OCI-LY7 (cell line): ENCODE results near the gene SVOPL. TPM values are rescaled to one million over a fixed set of nuclear protein-coding genes. Genes with fewer than 3 reads are reported as not detected.
"Not testable (repeated sequence)": the region's sequence is repeated elsewhere in the genome, so short reads cannot be mapped to it uniquely, and the experiment has no call there.

Source experiments
- BruUV-seq: library from RNA; stranded (reverse); fragments of 400-500 nt; replicated peaks from 2 replicates; lab custom pipeline; 2021; lab: Mats Ljungman, UMichigan
- CTCF ChIA-PET: fragments of 300-600 bp; sonication (Branson Sonifier 250); formaldehyde crosslinking; loops from one replicate; lab custom pipeline; 2022; ENCODE audit warnings: antibody characterized with exemption; ENCODE audit not compliant: unreplicated experiment; lab: Charles Lee
- POLR2A ChIA-PET: fragments of 300-600 bp; sonication (Branson Sonifier 250); formaldehyde crosslinking; loops from one replicate; lab custom pipeline; 2022; ENCODE audit warnings: antibody characterized with exemption; lab: Charles Lee
- DNase-seq: peaks from one replicate; pipeline ENCODE4 v3.0.0-alpha.2; 2015; ENCODE audit warnings: low spot score
- H2AFZ ChIP-seq: fragments of 200-600 bp; sonication (generic), shearing (Covaris generic); 2 replicates; pipeline ENCODE4 v1.6.1; 2014; ENCODE audit warnings: mild to moderate bottlenecking, antibody characterized with exemption, low read length, moderate library complexity
- H3K27ac ChIP-seq: fragments of 200-600 bp; sonication (generic); 2 replicates; pipeline ENCODE4 v1.5.1; 2014; ENCODE audit warnings: mixed run types, low read depth, mild to moderate bottlenecking, moderate library complexity, low read length, inconsistent platforms; ENCODE audit not compliant: poor library complexity, severe bottlenecking
- H3K36me3 ChIP-seq: fragments of 200-600 bp; sonication (generic); 2 replicates; pipeline ENCODE4 v1.6.1; 2014; ENCODE audit warnings: mild to moderate bottlenecking, antibody characterized with exemption, low read length, moderate library complexity, mixed read lengths; ENCODE audit not compliant: insufficient read depth
- H3K4me1 ChIP-seq: fragments of 200-600 bp; sonication (generic); 2 replicates; pipeline ENCODE4 v1.5.1; 2014; ENCODE audit warnings: mild to moderate bottlenecking, low read length; ENCODE audit not compliant: insufficient read depth, poor library complexity, severe bottlenecking
- H3K4me2 ChIP-seq: fragments of 200-600 bp; sonication (generic); 2 replicates; pipeline ENCODE4 v1.6.1; 2014; ENCODE audit warnings: mild to moderate bottlenecking, low read length
- H3K4me3 ChIP-seq: fragments of 200-600 bp; sonication (generic); 2 replicates; pipeline ENCODE4 v1.5.1; 2014; ENCODE audit warnings: mild to moderate bottlenecking, low read depth, low read length; ENCODE audit not compliant: poor library complexity, severe bottlenecking
- H3K79me2 ChIP-seq: fragments of 200-600 bp; sonication (generic); 2 replicates; pipeline ENCODE4 v1.6.1; 2016; ENCODE audit warnings: low read depth, mild to moderate bottlenecking, low read length, moderate library complexity, mixed read lengths; ENCODE audit not compliant: insufficient read depth
- H3K9me2 ChIP-seq: fragments of 200-600 bp; sonication (generic); 2 replicates; pipeline ENCODE4 v1.6.1; 2016; ENCODE audit warnings: mild to moderate bottlenecking, low read length, mixed read lengths; ENCODE audit not compliant: insufficient read depth
- H3K9me3 ChIP-seq: fragments of 200-600 bp; sonication (generic); 2 replicates; pipeline ENCODE4 v1.6.1; 2014; ENCODE audit warnings: mild to moderate bottlenecking, mixed run types, low read length, mixed read lengths
- H4K20me1 ChIP-seq: fragments of 200-600 bp; sonication (generic); 2 replicates; pipeline ENCODE4 v1.6.1; 2014; ENCODE audit warnings: mild to moderate bottlenecking, antibody characterized with exemption, low read length, moderate library complexity, mixed read lengths; ENCODE audit not compliant: insufficient read depth
- CTCF ChIP-seq: fragments of 200-600 bp; sonication (generic); conservative IDR thresholded peaks from 2 replicates; pipeline ENCODE4 v1.5.1; 2014; ENCODE audit warnings: mild to moderate bottlenecking, antibody characterized with exemption, low read length, moderate library complexity, mixed read lengths
- EZH2phosphoT487 ChIP-seq: fragments of 200-600 bp; sonication (generic); IDR thresholded peaks from 2 replicates; pipeline ENCODE4 v1.6.1; 2018; ENCODE audit warnings: low read depth, borderline replicate concordance, mild to moderate bottlenecking, mixed run types, antibody characterized with exemption, low read length, moderate library complexity, mixed read lengths
- intact Hi-C: fragments of 100-400 bp; cut with micrococcal nuclease; formaldehyde crosslinking; loops from one replicate; pipeline ENCODE4 v1.10.0; 2022; ENCODE audit not compliant: unreplicated experiment
- total RNA-seq, 2 experiments: library from RNA; depleted of rRNA in 1 of 2; stranded (reverse); fragments of >200 nt in 1 of 2; shearing (Covaris generic) in 1 of 2; gene quantifications; 2 replicates each; pipeline ENCODE4 v1.2.3, GENCODE V29; 2014 to 2022

Gene SVOPL
- total RNA-seq, 2 experiments from 2014 or later: not detected

- H3K4me1 ChIP-seq: no peaks in the 10 kb centered on the region
- no peaks in the 10 kb centered on the region for H4K20me1 ChIP-seq
- no peaks in the 10 kb centered on the region for H3K36me3 ChIP-seq
- H3K27ac ChIP-seq: no peak overlapping the region
- CTCF ChIA-PET: no interaction called here
- no peak for DNase-seq
- POLR2A ChIA-PET: no interaction called here
- no peaks in the 10 kb centered on the region for H3K9me3 ChIP-seq
- H2AFZ ChIP-seq: no peak overlapping the region
- H3K4me3 ChIP-seq: no peak overlapping the region
- H3K9me2 ChIP-seq: no peaks in the 10 kb centered on the region
- no peak for TF ChIP-seq CTCF
- no peak for TF ChIP-seq EZH2phosphoT487
- H3K79me2 ChIP-seq: no peaks in the 10 kb centered on the region
- BruUV-seq: no TSS peak
- intact Hi-C loops: no loop called here
- H3K4me2 ChIP-seq: no peak overlapping the region
Measured at GRCh38 chr7:138691178-138691577, 10.0 kb downstream of the SVOPL start.

DNA sequence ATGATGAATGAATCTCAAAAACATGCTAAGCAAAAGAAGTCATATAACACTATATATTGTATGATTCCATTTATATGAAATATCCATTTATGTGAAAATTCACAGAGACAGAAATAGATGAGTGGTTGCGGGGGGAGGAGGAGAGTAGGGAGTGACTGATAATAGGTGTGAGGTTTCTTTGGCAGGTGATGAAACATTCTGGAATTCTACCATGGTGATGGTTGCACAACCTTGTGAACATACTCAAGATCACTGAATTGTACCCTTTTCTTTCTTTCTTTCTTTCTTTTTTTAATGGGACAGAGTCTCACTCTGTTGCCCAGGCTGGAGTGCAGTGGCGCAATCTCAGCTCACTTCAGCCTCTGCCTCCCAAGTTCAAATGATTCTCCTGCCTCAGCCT lies 10.7 kb downstream of the SVOPL start:
- no peak for TF ChIP-seq CTCF
- no peak for TF ChIP-seq EZH2phosphoT487
- ChIA-PET POLR2A (interaction anchor here (0.6 kb wide), 1 partner anchor 53 kb away, joined by 3 read pairs; no protein-coding TSS in a partner anchor), CTCF (no interaction called here)
- Histone ChIP-seq H3K4me2 (no peak overlapping the region), H3K79me2 (no peaks in the 10 kb centered on the region), H3K4me3 (no peak overlapping the region), H2AFZ (no peak overlapping the region), H3K4me1 (no peaks in the 10 kb centered on the region), H3K36me3 (no peaks in the 10 kb centered on the region), H4K20me1 (no peaks in the 10 kb centered on the region), H3K9me3 (no peaks in the 10 kb centered on the region), H3K9me2 (no peaks in the 10 kb centered on the region), H3K27ac (no peak overlapping the region)
- no TSS peak for BruUV-seq
- DNase-seq: no peak
- intact Hi-C loops: no loop called here

DNA sequence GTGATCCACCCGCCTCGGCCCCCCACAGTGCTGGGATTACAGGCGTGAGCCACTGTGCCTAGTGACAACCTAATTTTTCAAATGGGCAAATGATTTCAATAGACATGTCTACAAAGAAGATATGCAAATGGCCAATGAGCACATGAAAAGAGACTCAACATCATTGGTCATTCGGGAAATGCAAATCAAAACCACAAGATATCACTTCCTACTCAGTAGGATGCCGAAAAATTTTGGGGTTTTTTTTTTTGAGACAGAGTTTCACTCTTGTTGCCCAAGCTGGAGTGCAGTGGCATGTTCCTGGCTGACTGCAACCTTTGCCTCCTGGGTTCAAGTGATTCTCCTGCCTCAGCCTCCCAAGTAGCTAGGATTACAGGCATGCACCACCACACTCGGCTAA lies 13.1 kb downstream of the SVOPL start:
- H3K36me3 ChIP-seq, H3K4me1 ChIP-seq, BruUV-seq, H3K9me2 ChIP-seq, H3K4me2 ChIP-seq, H3K79me2 ChIP-seq, DNase-seq, H3K27ac ChIP-seq, intact Hi-C loops, H3K4me3 ChIP-seq, H3K9me3 ChIP-seq, H4K20me1 ChIP-seq, H2AFZ ChIP-seq, CTCF ChIA-PET: not testable (repeated sequence)
- POLR2A ChIA-PET: interaction anchor here (0.6 kb wide), 1 partner anchor 57 kb away, joined by 3 read pairs; no protein-coding TSS in a partner anchor
